Stimulated activated CD8-positive, alpha-beta memory T cell treated with anti-CD3 and anti-CD28 coated beads, Interleukin-15, amount 100 ng/mL, for 4 hours (primary cell): Measurements from ENCODE around the gene GALC.

Experiments
- DNase-seq, 2 donors: peaks; one replicate each; pipeline ENCODE4 v3.0.0-alpha.2; 2020; ENCODE audit warnings: low read depth in 2 of 2

GALC gene

DNA sequence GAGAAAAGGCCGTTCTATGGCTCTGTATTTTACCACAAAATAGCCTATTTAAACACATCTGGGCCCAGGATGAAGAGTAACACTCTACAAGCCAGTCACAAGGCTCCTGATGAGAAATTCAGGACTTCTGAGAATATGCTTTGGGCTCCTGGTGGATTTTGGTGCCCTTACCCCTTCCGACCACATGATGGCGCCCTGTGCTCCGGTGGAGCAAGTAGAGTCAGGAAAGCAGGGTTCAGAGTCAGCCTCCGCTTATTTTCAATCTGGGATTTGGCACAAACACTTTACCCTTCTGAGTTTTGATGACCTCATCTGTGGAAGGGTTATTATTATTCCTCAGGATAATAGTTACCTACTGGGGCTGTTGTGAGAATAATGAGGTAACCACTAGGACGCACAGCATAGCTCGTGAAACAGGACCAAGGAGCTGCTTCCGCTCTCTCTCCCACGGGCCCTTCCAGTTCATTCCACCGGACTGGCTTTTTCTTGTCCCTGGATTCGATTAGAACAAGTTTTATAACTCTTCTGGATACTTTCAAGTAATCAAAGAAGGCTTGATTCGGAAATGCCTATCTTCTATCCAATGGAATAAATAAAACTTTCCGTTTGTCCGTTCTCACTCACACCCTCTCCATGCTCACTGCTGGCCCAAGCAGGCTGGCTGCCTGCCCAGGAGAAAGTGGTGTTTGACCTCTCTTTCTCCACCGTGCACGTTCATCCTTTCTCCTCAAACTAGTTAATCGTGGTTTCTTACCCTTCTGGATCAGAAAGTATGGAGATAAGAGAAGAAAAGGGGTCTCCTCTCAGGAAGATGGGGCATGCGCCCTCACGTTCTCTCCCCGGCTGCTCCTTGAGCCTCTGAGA is 104.6 kb downstream of the GALC start:
- no peak for DNase-seq

DNA sequence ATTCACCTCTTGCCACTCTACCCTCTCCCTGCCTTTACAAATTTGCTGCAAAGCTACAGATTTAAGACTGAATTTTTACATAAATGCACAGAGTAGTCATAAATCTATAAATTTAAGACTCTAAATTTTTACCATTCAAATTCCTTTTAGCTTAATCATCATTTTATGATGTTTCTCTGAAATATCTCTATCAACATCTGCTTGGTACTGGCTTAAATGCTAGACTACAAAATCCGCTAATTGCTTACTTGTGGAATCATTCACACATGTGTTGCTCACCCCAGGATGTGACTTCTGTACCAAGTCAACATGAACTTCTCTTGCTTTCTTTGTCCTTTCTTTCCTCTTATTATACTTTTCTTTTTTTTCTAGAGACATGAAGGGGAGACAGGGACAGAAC is 109.2 kb downstream of the GALC start:
- DNase-seq: no peak
